Mesangial cell (primary cell): ENCODE results near the gene MRO. TPM values are rescaled to one million over a fixed set of nuclear protein-coding genes. Genes with fewer than 3 reads are reported as not detected.

Experiments
- total RNA-seq: library from RNA; depleted of rRNA; stranded (reverse); fragments of >200 nt; gene quantifications from 2 replicates; pipeline ENCODE4 v1.2.3, GENCODE V29; 2015

The MRO gene
- under 0.01 and 0.25 TPM in 2 replicates for total RNA-seq

GRCh38 chr18:50819728-50820378 lies at the start of gene MRO:
Gene MRO (minus strand): TSS chr18:50820016. CDS start chr18:50809400, 10,616 bp downstream.

Other genes starting within 250 kb of the MRO start
- gene ME2, start 59.1 kb upstream of the MRO start, total RNA-seq, result 31.8 and 38.9 TPM in 2 replicates
- gene ELAC1, start 148.0 kb upstream of the MRO start, total RNA-seq, result 2.8 and 5.1 TPM in 2 replicates
- gene SMAD4, start 210.2 kb upstream of the MRO start, total RNA-seq, result 54.6 and 55.5 TPM in 2 replicates